DOHH2 (cell line): ENCODE data around the gene C1QTNF12.

ENCODE experiments used
- H3F3A ChIP-seq: fragments of 200-600 bp; sonication (generic), shearing (Covaris generic); 2 replicates; pipeline ENCODE4 v1.6.0; 2016; ENCODE audit warnings: antibody characterized with exemption, mild to moderate bottlenecking; ENCODE audit not compliant: control insufficient read depth, insufficient read depth
- H3K27ac ChIP-seq: fragments of 200-600 bp; sonication (generic); 2 replicates; pipeline ENCODE4 v1.5.1; 2014; ENCODE audit warnings: low read depth, mild to moderate bottlenecking, low read length, moderate library complexity
- H3K27me3 ChIP-seq: fragments of 200-600 bp; sonication (generic); 2 replicates; pipeline ENCODE4 v1.6.1; 2014; ENCODE audit warnings: mild to moderate bottlenecking, low read length, mixed read lengths; ENCODE audit not compliant: control insufficient read depth
- H3K36me3 ChIP-seq: fragments of 200-600 bp; sonication (generic); 2 replicates; pipeline ENCODE4 v1.6.1; 2014; ENCODE audit warnings: mild to moderate bottlenecking, low read length, moderate library complexity, mixed read lengths; ENCODE audit not compliant: control insufficient read depth
- H3K4me1 ChIP-seq: fragments of 200-600 bp; sonication (generic); 2 replicates; pipeline ENCODE4 v1.6.1; 2014; ENCODE audit warnings: mild to moderate bottlenecking, low read length, mixed read lengths; ENCODE audit not compliant: control insufficient read depth
- H3K4me2 ChIP-seq: fragments of 200-600 bp; sonication (generic); 2 replicates; pipeline ENCODE4 v1.6.0; 2014; ENCODE audit warnings: mild to moderate bottlenecking, low read length, moderate library complexity
- H3K4me3 ChIP-seq: fragments of 200-600 bp; sonication (generic); 2 replicates; pipeline ENCODE4 v1.5.1; 2014; ENCODE audit warnings: mild to moderate bottlenecking, low read length, mixed read lengths
- H3K79me2 ChIP-seq: fragments of 200-600 bp; sonication (generic); 2 replicates; pipeline ENCODE4 v1.6.1; 2014; ENCODE audit warnings: mild to moderate bottlenecking, low read length, mixed read lengths; ENCODE audit not compliant: control insufficient read depth
- H3K9me2 ChIP-seq: fragments of 200-600 bp; sonication (generic); replicated peaks from 2 replicates; pipeline ENCODE4 v1.6.1; 2014; ENCODE audit warnings: mild to moderate bottlenecking, low read length, mixed read lengths; ENCODE audit not compliant: control insufficient read depth
- H3K9me3 ChIP-seq: fragments of 200-600 bp; sonication (generic); 2 replicates; pipeline ENCODE4 v1.6.1; 2014; ENCODE audit warnings: antibody characterized with exemption, low read length, mixed read lengths; ENCODE audit not compliant: control insufficient read depth, insufficient read depth
- H4K20me1 ChIP-seq: fragments of 200-600 bp; sonication (generic); 2 replicates; pipeline ENCODE4 v1.6.0; 2014; ENCODE audit warnings: low read depth, mild to moderate bottlenecking, antibody characterized with exemption, low read length, moderate library complexity; ENCODE audit not compliant: control insufficient read depth, insufficient read depth
- EZH2phosphoT487 ChIP-seq: fragments of 200-600 bp; sonication (generic); IDR thresholded peaks from 2 replicates; pipeline ENCODE4 v1.6.1; 2017; ENCODE audit warnings: borderline replicate concordance, mild to moderate bottlenecking, antibody characterized with exemption, low read length, moderate library complexity, mixed read lengths
- TF ChIP-seq, protein P1 (sequence below): fragments of 200-600 bp; sonication (generic); IDR thresholded peaks from one replicate; pipeline ENCODE4 v1.5.1; 2014; ENCODE audit warnings: antibody characterized with exemption, mild to moderate bottlenecking, low read depth, low read length; ENCODE audit not compliant: poor library complexity, severe bottlenecking

Gene C1QTNF12

DNA sequence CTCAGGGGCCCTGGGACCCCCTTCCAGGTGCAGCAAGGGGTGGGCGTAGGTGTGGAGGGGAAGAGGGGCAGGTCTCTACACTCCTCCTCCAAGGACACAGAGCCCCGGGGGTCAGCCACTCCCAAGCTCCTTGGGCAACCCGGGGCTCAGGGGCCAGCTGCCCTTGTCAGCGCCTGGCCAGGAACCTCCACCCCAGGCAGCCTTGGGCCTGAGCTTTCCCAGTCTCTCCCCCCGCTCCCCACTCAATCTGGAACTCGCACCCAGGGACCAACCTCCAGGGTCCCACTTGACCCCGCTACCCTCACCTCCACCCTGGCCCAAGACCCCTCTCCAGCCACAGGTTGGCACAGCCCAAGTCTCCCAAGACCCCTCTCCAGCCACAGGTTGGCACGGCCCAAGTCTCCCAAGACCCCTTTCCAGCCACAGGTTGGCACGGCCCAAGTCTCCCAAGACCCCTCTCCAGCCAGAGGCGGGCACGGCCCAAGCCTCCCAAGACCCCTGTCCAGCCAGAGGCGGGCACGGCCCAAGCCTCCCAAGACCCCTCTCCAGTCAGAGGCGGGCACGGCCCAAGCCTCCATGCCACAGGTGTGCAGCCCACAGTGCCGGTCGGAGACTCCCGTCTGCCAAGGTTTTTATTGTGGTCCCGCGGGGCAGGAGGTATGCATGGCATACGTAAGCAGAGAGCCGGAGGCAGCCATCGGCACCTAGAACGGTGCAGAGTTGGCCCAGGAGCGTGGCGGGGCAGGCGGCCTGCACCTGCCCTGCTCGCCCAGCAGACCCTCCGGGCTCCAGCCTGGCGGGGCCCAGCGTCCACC is 35.6 kb downstream of the C1QTNF12 start:
- TF ChIP-seq, protein P1, sequence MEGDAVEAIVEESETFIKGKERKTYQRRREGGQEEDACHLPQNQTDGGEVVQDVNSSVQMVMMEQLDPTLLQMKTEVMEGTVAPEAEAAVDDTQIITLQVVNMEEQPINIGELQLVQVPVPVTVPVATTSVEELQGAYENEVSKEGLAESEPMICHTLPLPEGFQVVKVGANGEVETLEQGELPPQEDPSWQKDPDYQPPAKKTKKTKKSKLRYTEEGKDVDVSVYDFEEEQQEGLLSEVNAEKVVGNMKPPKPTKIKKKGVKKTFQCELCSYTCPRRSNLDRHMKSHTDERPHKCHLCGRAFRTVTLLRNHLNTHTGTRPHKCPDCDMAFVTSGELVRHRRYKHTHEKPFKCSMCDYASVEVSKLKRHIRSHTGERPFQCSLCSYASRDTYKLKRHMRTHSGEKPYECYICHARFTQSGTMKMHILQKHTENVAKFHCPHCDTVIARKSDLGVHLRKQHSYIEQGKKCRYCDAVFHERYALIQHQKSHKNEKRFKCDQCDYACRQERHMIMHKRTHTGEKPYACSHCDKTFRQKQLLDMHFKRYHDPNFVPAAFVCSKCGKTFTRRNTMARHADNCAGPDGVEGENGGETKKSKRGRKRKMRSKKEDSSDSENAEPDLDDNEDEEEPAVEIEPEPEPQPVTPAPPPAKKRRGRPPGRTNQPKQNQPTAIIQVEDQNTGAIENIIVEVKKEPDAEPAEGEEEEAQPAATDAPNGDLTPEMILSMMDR = no peak
- no peak for TF ChIP-seq EZH2phosphoT487
- H3K4me3 ChIP-seq = no peak overlapping the region
- 0 out of 2 replicates have a peak, but pooled peaks cover 5% of the 10 kb centered on the region for H4K20me1 ChIP-seq
- no peaks in the 10 kb centered on the region for H3K9me2 ChIP-seq
- no peaks in the 10 kb centered on the region for H3F3A ChIP-seq
- peaks cover 37% of the 10 kb centered on the region for H3K4me1 ChIP-seq
- H3K79me2 ChIP-seq = no peaks in the 10 kb centered on the region
- no peak overlapping the region for H3K27ac ChIP-seq
- H3K9me3 ChIP-seq = no peaks in the 10 kb centered on the region
- peaks cover 41% of the 10 kb centered on the region for H3K27me3 ChIP-seq
- H3K4me2 ChIP-seq = no peak overlapping the region
- no peaks in the 10 kb centered on the region for H3K36me3 ChIP-seq

DNA sequence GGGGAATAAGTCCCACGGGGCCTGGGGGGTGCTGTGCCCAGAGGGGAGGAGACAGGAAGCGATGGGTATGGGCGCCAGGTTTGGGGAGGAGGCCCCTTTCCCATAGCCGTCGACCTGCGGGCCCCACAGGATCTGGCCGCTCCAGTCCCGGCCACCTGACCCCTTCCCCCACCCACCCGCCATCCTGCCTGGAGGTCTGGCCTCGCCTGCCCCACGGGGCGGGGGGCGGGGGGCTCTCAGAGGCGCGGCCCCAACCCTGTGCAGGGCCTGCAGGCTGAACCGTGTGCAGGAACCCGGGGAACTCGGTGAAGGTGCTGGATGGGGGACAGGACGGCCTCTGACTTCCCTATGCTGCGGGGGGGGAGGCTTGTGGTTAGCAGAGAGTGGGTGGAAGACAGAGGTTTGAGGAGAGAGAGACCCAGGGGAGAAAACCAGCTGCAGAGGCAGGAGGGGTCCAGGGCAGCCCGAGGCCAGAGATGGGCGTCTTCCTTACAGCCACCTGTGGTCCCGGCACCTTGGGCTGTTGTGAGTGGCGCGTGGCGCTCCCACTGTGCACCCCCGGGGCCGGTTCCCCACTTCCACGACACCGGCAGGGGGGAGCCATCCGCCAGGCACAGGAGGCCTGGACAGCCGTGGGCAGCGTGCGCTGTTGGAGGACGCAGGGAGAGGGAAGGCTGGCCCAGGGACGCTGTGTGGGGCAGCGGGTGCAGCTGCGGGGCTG is 37.6 kb downstream of the C1QTNF12 start:
- Histone ChIP-seq H3K79me2 (no peaks in the 10 kb centered on the region), H3K36me3 (no peaks in the 10 kb centered on the region), H3F3A (no peaks in the 10 kb centered on the region), H3K27me3 (peaks cover 60% of the 10 kb centered on the region), H4K20me1 (0 out of 2 replicates have a peak, but pooled peaks cover 5% of the 10 kb centered on the region), H3K4me1 (peaks cover 31% of the 10 kb centered on the region), H3K27ac (no peak overlapping the region), H3K4me2 (no peak overlapping the region), H3K4me3 (no peak overlapping the region), H3K9me3 (no peaks in the 10 kb centered on the region), H3K9me2 (no peaks in the 10 kb centered on the region)
- 0 out of 2 replicates have a peak, but pooled peaks have one; percentile 9 for TF ChIP-seq EZH2phosphoT487
- TF ChIP-seq, protein P1 = no peak

DNA sequence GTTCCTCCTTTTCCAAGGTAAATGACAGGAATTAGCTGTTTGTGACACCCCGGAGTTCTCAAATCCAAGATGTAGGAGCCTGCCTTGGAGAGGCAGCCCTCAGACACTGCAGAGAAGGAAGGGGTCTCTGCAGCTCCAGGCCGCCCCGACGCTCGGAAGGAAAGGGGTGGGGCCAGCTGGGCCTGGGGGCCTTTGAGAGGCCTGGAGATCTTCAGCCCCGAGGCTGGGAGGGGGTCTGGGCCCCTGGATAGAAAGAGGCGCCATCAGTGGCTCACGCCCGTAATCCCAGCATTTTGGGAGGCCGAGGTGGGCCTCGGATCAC is 39.0 kb downstream of the C1QTNF12 start:
- TF ChIP-seq, protein P1 = no peak
- no peak for TF ChIP-seq EZH2phosphoT487
- no peaks in the 10 kb centered on the region for H3F3A ChIP-seq
- H3K79me2 ChIP-seq = no peaks in the 10 kb centered on the region
- 0 out of 2 replicates have a peak, but pooled peaks cover 5% of the 10 kb centered on the region for H4K20me1 ChIP-seq
- no peaks in the 10 kb centered on the region for H3K9me2 ChIP-seq
- H3K9me3 ChIP-seq = no peaks in the 10 kb centered on the region
- no peaks in the 10 kb centered on the region for H3K36me3 ChIP-seq
- H3K4me1 ChIP-seq = peaks cover 26% of the 10 kb centered on the region
- H3K27me3 ChIP-seq = peaks cover 59% of the 10 kb centered on the region
- H3K4me2 ChIP-seq = no peak overlapping the region
- H3K4me3 ChIP-seq = no peak overlapping the region
- H3K27ac ChIP-seq = no peak overlapping the region
